Gastrocnemius medialis (tissue), 4 donors: ENCODE data around the gene COPS9. TPM values are rescaled to one million over a fixed set of nuclear protein-coding genes. Genes with fewer than 3 reads are reported as not detected.

Source experiments
- ATAC-seq, 2 donors: fragments of 150-250 bp; one replicate each; pipeline ENCODE4 v1.9.1; 2016
- DNase-seq, 2 donors: peaks; one replicate each; pipeline ENCODE4 v3.0.0-alpha.2; 2019
- H3K27ac ChIP-seq, 4 donors: fragments of 200-600 bp; sonication (generic); 1 replicate in 1 of 4; 2 replicates in 3 of 4; pipeline ENCODE4 v1.5.1; 2016 to 2018; ENCODE audit warnings: mild to moderate bottlenecking in 2 of 4, moderate library complexity in 1 of 4
- H3K27me3 ChIP-seq, 3 donors: fragments of 200-600 bp; sonication (generic) in 2 of 3; 1 replicate in 1 of 3; 2 replicates in 2 of 3; pipeline versions ENCODE4 v1.5.1 to v1.6.0; 2016 to 2019; ENCODE audit warnings: mild to moderate bottlenecking in 1 of 3, moderate library complexity in 1 of 3
- H3K36me3 ChIP-seq, 2 donors: fragments of 200-600 bp; sonication (generic) in 1 of 2; one replicate each; pipeline ENCODE4 v1.5.1; 2017 to 2018
- H3K4me1 ChIP-seq, 2 donors: fragments of 200-600 bp; sonication (generic) in 1 of 2; one replicate each; pipeline ENCODE4 v1.5.1; 2016 to 2017; ENCODE audit warnings: mild to moderate bottlenecking in 2 of 2
- H3K4me3 ChIP-seq, 4 donors: fragments of 200-600 bp; sonication (generic) in 3 of 4; 1 replicate in 1 of 4; 2 replicates in 3 of 4; pipeline ENCODE4 v1.5.1; 2016 to 2019; ENCODE audit warnings: mild to moderate bottlenecking in 2 of 4
- H3K9me3 ChIP-seq, 3 donors: fragments of 200-600 bp; sonication (generic) in 2 of 3; 1 replicate in 1 of 3; 2 replicates in 2 of 3; pipeline ENCODE4 v1.5.1; 2016 to 2019
- POLR2A ChIP-seq, 2 donors: fragments of 450-650 bp; IDR thresholded peaks; one replicate each; pipeline ENCODE4 v1.6.1; 2017; ENCODE audit warnings: antibody characterized with exemption in 2 of 2, mild to moderate bottlenecking in 2 of 2, moderate library complexity in 2 of 2
- in situ Hi-C, 4 donors: fragments of 200-750 bp; cut with MboI; loops; one replicate each; pipeline versions ENCODE4 v1.15.0 to v1.8.0; 2017; ENCODE audit warnings: low sequenced_read_pairs in 4 of 4
- intact Hi-C: fragments of 100-400 bp; cut with DNase I; formaldehyde crosslinking; loops from one replicate; pipeline ENCODE4 v1.15.1; 2023; ENCODE audit warnings: low total_unique reads
- total RNA-seq, 4 donors: library from RNA; depleted of rRNA; stranded (reverse); fragments of >200 nt; gene quantifications; one replicate each; pipeline versions ENCODE4 v1.1.0 to v1.2.3, GENCODE V29; 2016
- TF ChIP-seq, protein P1 (sequence below), 5 experiments: fragments of 450-650 bp in 3 of 5; fragments of 200-600 bp in 2 of 5; sonication (generic) in 2 of 5; IDR thresholded peaks in 4 of 5; conservative IDR thresholded peaks in 1 of 5; 1 replicate in 4 of 5; 2 replicates in 1 of 5; pipeline ENCODE4 v1.5.1; 2016 to 2019; ENCODE audit warnings: antibody characterized with exemption in 5 of 5, mild to moderate bottlenecking in 3 of 5, moderate library complexity in 3 of 5

COPS9 gene
- total RNA-seq, 4 donors from 2014 or later = 163 to 219 (median 193) TPM

- H3K4me3 ChIP-seq = no peak overlapping the region
- intact Hi-C loops (no loop called here), in situ Hi-C loops (no loop called here)
- H3K9me3 ChIP-seq = no peaks in the 10 kb centered on the region
- no peaks in the 10 kb centered on the region for H3K36me3 ChIP-seq
- TF ChIP-seq, protein P1, sequence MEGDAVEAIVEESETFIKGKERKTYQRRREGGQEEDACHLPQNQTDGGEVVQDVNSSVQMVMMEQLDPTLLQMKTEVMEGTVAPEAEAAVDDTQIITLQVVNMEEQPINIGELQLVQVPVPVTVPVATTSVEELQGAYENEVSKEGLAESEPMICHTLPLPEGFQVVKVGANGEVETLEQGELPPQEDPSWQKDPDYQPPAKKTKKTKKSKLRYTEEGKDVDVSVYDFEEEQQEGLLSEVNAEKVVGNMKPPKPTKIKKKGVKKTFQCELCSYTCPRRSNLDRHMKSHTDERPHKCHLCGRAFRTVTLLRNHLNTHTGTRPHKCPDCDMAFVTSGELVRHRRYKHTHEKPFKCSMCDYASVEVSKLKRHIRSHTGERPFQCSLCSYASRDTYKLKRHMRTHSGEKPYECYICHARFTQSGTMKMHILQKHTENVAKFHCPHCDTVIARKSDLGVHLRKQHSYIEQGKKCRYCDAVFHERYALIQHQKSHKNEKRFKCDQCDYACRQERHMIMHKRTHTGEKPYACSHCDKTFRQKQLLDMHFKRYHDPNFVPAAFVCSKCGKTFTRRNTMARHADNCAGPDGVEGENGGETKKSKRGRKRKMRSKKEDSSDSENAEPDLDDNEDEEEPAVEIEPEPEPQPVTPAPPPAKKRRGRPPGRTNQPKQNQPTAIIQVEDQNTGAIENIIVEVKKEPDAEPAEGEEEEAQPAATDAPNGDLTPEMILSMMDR (IDR thresholded peaks at IDR 0.05 in 4 of 5, conservative IDR thresholded peaks at IDR 0.05 in 1 of 5) = no peak
- no peak for TF ChIP-seq POLR2A (IDR thresholded peaks at IDR 0.05)
- no peaks in the 10 kb centered on the region for H3K27me3 ChIP-seq
- no peaks in the 10 kb centered on the region for H3K4me1 ChIP-seq
- ATAC-seq = no peak
- H3K27ac ChIP-seq = no peak overlapping the region
- DNase-seq = no peak
Observed at GRCh38 chr2:240164586-240164985, 28.5 kb upstream of the COPS9 start.

DNA sequence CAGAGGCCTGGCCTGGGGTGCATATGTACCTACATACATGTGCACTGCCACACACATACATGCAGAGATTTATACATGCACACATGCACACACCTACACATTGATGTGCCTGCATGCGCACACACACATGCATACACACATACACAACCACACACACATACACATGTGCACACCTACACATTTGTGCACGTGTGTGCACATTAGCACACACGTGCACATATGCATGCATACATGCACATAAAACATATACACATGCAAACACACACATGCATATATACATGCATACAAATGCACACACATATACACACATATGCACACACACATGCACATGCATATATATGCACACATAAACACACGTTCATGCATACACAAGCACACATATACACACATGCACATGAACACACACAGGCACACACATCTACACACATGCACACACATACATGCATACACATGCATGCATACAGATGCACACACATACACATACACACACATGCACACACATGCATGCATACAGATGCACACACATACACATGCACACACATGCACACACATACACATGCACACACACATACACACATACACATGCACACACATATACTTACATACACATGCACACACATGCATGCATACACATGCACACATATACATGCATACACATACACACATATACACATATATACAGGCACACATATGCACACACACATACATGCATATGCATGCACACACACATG is 27.9 kb upstream of the COPS9 start:
- no peaks in the 10 kb centered on the region for H3K27me3 ChIP-seq
- no peaks in the 10 kb centered on the region for H3K9me3 ChIP-seq
- H3K36me3 ChIP-seq = no peaks in the 10 kb centered on the region
- no peak for DNase-seq
- no peaks in the 10 kb centered on the region for H3K4me1 ChIP-seq
- TF ChIP-seq POLR2A (IDR thresholded peaks at IDR 0.05) = no peak
- TF ChIP-seq, protein P1 (IDR thresholded peaks at IDR 0.05 in 4 of 5, conservative IDR thresholded peaks at IDR 0.05 in 1 of 5) = no peak
- no peak overlapping the region for H3K4me3 ChIP-seq
- in situ Hi-C loops (no loop called here), intact Hi-C loops (no loop called here)
- ATAC-seq = no peak
- H3K27ac ChIP-seq = no peak overlapping the region

- Histone ChIP-seq H3K36me3 (no peaks in the 10 kb centered on the region), H3K9me3 (no peaks in the 10 kb centered on the region), H3K4me3 (no peak overlapping the region), H3K27me3 (no peaks in the 10 kb centered on the region), H3K27ac (no peak overlapping the region), H3K4me1 (no peaks in the 10 kb centered on the region)
- TF ChIP-seq, protein P1 (IDR thresholded peaks at IDR 0.05 in 4 of 5, conservative IDR thresholded peaks at IDR 0.05 in 1 of 5) = no peak
- no peak for TF ChIP-seq POLR2A (IDR thresholded peaks at IDR 0.05)
- ATAC-seq (no peak), DNase-seq (no peak)
- in situ Hi-C loops (no loop called here), intact Hi-C loops (no loop called here)
Observed at GRCh38 chr2:240162939-240163714, 27.0 kb upstream of the COPS9 start.

DNA sequence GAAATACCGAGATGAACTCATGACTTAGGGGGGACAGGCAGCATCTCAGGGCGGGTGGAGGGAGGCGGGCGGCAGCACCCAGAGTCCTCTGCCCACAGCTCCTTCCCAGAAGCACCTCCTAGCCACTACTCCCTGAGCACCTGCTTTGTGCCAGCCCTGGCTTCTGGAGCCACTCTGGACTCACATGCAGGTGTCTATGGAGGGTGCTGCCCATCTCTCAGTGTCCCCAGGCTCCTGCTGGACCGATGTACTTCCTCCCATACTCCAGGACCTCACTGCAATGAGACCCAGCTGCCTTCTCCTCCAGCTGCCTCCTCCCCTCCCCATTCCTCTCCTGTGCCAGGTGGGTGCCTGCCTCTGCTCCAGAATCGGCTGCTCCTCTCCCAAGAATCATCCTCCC is 26.4 kb upstream of the COPS9 start:
- Histone ChIP-seq H3K27me3 (no peaks in the 10 kb centered on the region), H3K4me1 (no peaks in the 10 kb centered on the region), H3K36me3 (no peaks in the 10 kb centered on the region), H3K4me3 (no peak overlapping the region), H3K9me3 (no peaks in the 10 kb centered on the region), H3K27ac (no peak overlapping the region)
- no peak for ATAC-seq
- in situ Hi-C loops (no loop called here), intact Hi-C loops (no loop called here)
- DNase-seq = no peak
- TF ChIP-seq, protein P1 (IDR thresholded peaks at IDR 0.05 in 4 of 5, conservative IDR thresholded peaks at IDR 0.05 in 1 of 5) = no peak
